Ecto neural progenitor cell (in vitro differentiated cells): ENCODE measurements around the gene DLEC1.

ENCODE experiments used
- DNase-seq: peaks from one replicate; pipeline ENCODE4 v3.0.0-alpha.2; 2018; ENCODE audit warnings: low spot score

The DLEC1 gene

GRCh38 chr3:38002291-38002876 is 36.6 kb upstream of the DLEC1 start:
- no peak for DNase-seq

- no peak for DNase-seq
These were observed 36.1 kb upstream of the DLEC1 start for GRCh38 chr3:38002940-38003339.

GRCh38 chr3:38003371-38003816 is 35.6 kb upstream of the DLEC1 start:
- DNase-seq = peak; percentile 87

- DNase-seq = no peak
These were observed 35.1 kb upstream of the DLEC1 start for GRCh38 chr3:38003817-38004414.

GRCh38 chr3:38004415-38005075 is 34.5 kb upstream of the DLEC1 start:
- no peak for DNase-seq

GRCh38 chr3:38005076-38006020 is 33.7 kb upstream of the DLEC1 start:
- no peak for DNase-seq

GRCh38 chr3:38006031-38006430 is 33.0 kb upstream of the DLEC1 start:
- DNase-seq = no peak

GRCh38 chr3:38006445-38006995 is 32.5 kb upstream of the DLEC1 start:
- DNase-seq = no peak

GRCh38 chr3:38007754-38008090 is 31.3 kb upstream of the DLEC1 start:
- no peak for DNase-seq

- DNase-seq = no peak
These were observed 30.8 kb upstream of the DLEC1 start for GRCh38 chr3:38008191-38008701.

GRCh38 chr3:38008971-38009580 is 29.9 kb upstream of the DLEC1 start:
- DNase-seq = no peak

GRCh38 chr3:38009807-38010591 is 29.0 kb upstream of the DLEC1 start:
- DNase-seq = no peak

GRCh38 chr3:38011111-38011510 is 27.9 kb upstream of the DLEC1 start:
- DNase-seq = no peak

- no peak for DNase-seq
These were observed 23.5 kb upstream of the DLEC1 start for GRCh38 chr3:38015485-38015884.

GRCh38 chr3:38015984-38016383 is 23.0 kb upstream of the DLEC1 start:
- DNase-seq = no peak

- no peak for DNase-seq
These were observed 22.6 kb upstream of the DLEC1 start for GRCh38 chr3:38016410-38016809.

GRCh38 chr3:38016847-38017444 is 22.1 kb upstream of the DLEC1 start:
- DNase-seq = no peak

GRCh38 chr3:38017445-38018295 is 21.3 kb upstream of the DLEC1 start:
- no peak for DNase-seq
